Sigmoid colon (tissue), 7 donors: ENCODE results near the gene STRA8. TPM values are rescaled to one million over a fixed set of nuclear protein-coding genes. Genes with fewer than 3 reads are reported as not detected.
"Not testable (repeated sequence)": the region's sequence is repeated elsewhere in the genome, so short reads cannot be mapped to it uniquely, and the experiment has no call there.

ENCODE experiments used
- DNase-seq: peaks from one replicate; pipeline ENCODE4 v3.0.0-alpha.2; 2019
- H3K27ac ChIP-seq, 4 donors: fragments of 200-600 bp; sonication (generic); one replicate each; pipeline ENCODE4 v1.5.1; 2016 to 2019; ENCODE audit warnings: mild to moderate bottlenecking in 1 of 4
- H3K27me3 ChIP-seq, 3 donors: fragments of 200-600 bp; sonication (generic); one replicate each; pipeline ENCODE4 v1.5.1; 2019; ENCODE audit warnings: mild to moderate bottlenecking in 1 of 3
- H3K36me3 ChIP-seq, 4 donors: fragments of 200-600 bp; sonication (generic); one replicate each; pipeline ENCODE4 v1.5.1; 2016 to 2019
- H3K4me1 ChIP-seq, 4 donors: fragments of 200-600 bp; sonication (generic); one replicate each; pipeline ENCODE4 v1.5.1; 2017 to 2019
- H3K4me3 ChIP-seq, 4 donors: fragments of 200-600 bp; sonication (generic); one replicate each; pipeline ENCODE4 v1.5.1; 2017 to 2019; ENCODE audit warnings: mild to moderate bottlenecking in 2 of 4, moderate library complexity in 1 of 4
- H3K9me3 ChIP-seq, 4 donors: fragments of 200-600 bp in 3 of 4; sonication (generic) in 3 of 4; one replicate each; pipeline versions ENCODE4 v1.5.1 to v1.6.1; 2013 to 2019
- CTCF ChIP-seq, 4 experiments: fragments of 450-650 bp in 3 of 4; fragments of 200-600 bp in 1 of 4; IDR thresholded peaks; one replicate each; pipeline ENCODE4 v1.5.1; 2016 to 2019; ENCODE audit warnings: antibody characterized with exemption in 4 of 4, mild to moderate bottlenecking in 3 of 4, moderate library complexity in 2 of 4
- EP300 ChIP-seq, 4 donors: sonication (generic); formaldehyde crosslinking; IDR thresholded peaks; one replicate each; pipeline ENCODE4 v1.6.1; 2017; ENCODE audit warnings: antibody characterized with exemption in 4 of 4
- POLR2A ChIP-seq, 2 donors: fragments of 450-650 bp; IDR thresholded peaks; one replicate each; pipeline ENCODE4 v1.6.1; 2016; ENCODE audit warnings: antibody characterized with exemption in 2 of 2, mild to moderate bottlenecking in 2 of 2, moderate library complexity in 2 of 2
- POLR2AphosphoS5 ChIP-seq, 4 donors: sonication (generic); formaldehyde crosslinking; IDR thresholded peaks; one replicate each; pipeline ENCODE4 v1.6.1; 2017; ENCODE audit warnings: antibody characterized with exemption in 4 of 4
- whole genome bisulfite sequencing, 2 donors: extraction: QIAGEN DNeasy Blood & Tissue Kit; methylation state at CpG; one replicate each; pipeline ENCODE4 v1.1.7; 2013; 5-methylcytosine and 5-hydroxymethylcytosine counted together
- intact Hi-C: fragments of 100-400 bp; cut with DNase I; formaldehyde crosslinking; loops from one replicate; pipeline ENCODE4 v1.15.1; 2023
- polyA plus RNA-seq, 3 donors: library from polyadenylated mRNA; stranded (reverse); fragments of 200-250 nt; gene quantifications; one replicate each; pipeline ENCODE4 v1.2.3, GENCODE V29; 2013
- total RNA-seq, 4 donors: library from RNA; depleted of rRNA; stranded (reverse); fragments of >200 nt; gene quantifications; one replicate each; pipeline ENCODE4 v1.1.0, GENCODE V29; 2016
- donor health status: healthy with polysubstance abuse.
- donor health status: Bipolar disorder and iron deficiency.
- donor health status: healthy.

STRA8 gene
- total and polyA plus RNA-seq, 7 donors = not detected

GRCh38 chr7:135211179-135211945, 22.3 kb upstream of the STRA8 start, which contains the start of gene WDR91:
Gene WDR91 (minus strand): TSS chr7:135211526. CDS start chr7:135211502, 24 bp downstream.
- WGBS, 2 donors = 1% methylated on average over 82 of the region's 82 CpGs
- Histone ChIP-seq H3K9me3 (no peaks in the 10 kb centered on the region), H3K27ac (peak within 1 kb of the TSS; percentile 89 to 96 (median 93)), H3K4me3 (peak within 1 kb of the TSS; percentile 67 to 83 (median 79)), H3K36me3 (no peaks in the 10 kb centered on the region), H3K27me3 (no peaks in the 10 kb centered on the region), H3K4me1 (peaks cover 0 to 22% (median 18%) of the 10 kb centered on the region in 4 donors)
- intact Hi-C loops = loop anchor here (2.0 to 5.0 kb wide), 3 partner anchors 41 to 301 kb away; partner anchors contain the start of genes CNOT4 and TMEM140
- TF ChIP-seq CTCF (IDR thresholded peaks at IDR 0.05) (no peak), EP300 (IDR thresholded peaks at IDR 0.05) (no peak), POLR2A (IDR thresholded peaks at IDR 0.05) (peak; percentile 60 to 63), POLR2AphosphoS5 (IDR thresholded peaks at IDR 0.05) (peak; percentile 90 to 97 (median 94))
- DNase-seq = peak; percentile 98

- intact Hi-C loops = loop anchor here (2.0 to 5.0 kb wide), 3 partner anchors 40 to 300 kb away; partner anchors contain the start of genes CNOT4 and TMEM140
- DNase-seq = peak; percentile 87
- H3K36me3 ChIP-seq, H3K9me3 ChIP-seq, H3K27me3 ChIP-seq: not testable (repeated sequence)
- WGBS, 2 donors = 55 to 60% methylated on average over 30 of the region's 30 CpGs
- Histone ChIP-seq H3K4me1 (peaks cover 0 to 22% (median 18%) of the 10 kb centered on the region in 4 donors), H3K27ac (peak overlapping the region; percentile 89 to 96 (median 93)), H3K4me3 (peak overlapping the region; percentile 67 to 83 (median 79))
These were observed 21.5 kb upstream of the STRA8 start for GRCh38 chr7:135211946-135212685.

- no peak for DNase-seq
- WGBS, 2 donors = 82 to 84% methylated on average over 2 of the region's 2 CpGs
- no peaks in the 10 kb centered on the region for H3K36me3 ChIP-seq
- H3K27ac ChIP-seq = no peak overlapping the region
- no peak overlapping the region for H3K4me3 ChIP-seq
- no peaks in the 10 kb centered on the region for H3K9me3 ChIP-seq
- TF ChIP-seq POLR2A (IDR thresholded peaks at IDR 0.05) (no peak), EP300 (IDR thresholded peaks at IDR 0.05) (no peak), POLR2AphosphoS5 (IDR thresholded peaks at IDR 0.05) (no peak), CTCF (IDR thresholded peaks at IDR 0.05) (no peak)
- H3K27me3 ChIP-seq = no peaks in the 10 kb centered on the region
- H3K4me1 ChIP-seq = peaks cover 0 to 14% (median 13%) of the 10 kb centered on the region in 4 donors
- intact Hi-C loops = loop anchor here (5.0 kb wide), 2 partner anchors 38 to 298 kb away; partner anchors contain the start of gene CNOT4
These were observed 19.8 kb upstream of the STRA8 start for GRCh38 chr7:135213831-135214230.

- whole genome bisulfite sequencing, 2 donors = 92 to 94% methylated on average over 4 of the region's 4 CpGs
- no peak overlapping the region for H3K27ac ChIP-seq
- intact Hi-C loops = no loop called here
These were observed 18.5 kb upstream of the STRA8 start for GRCh38 chr7:135215180-135215579.

More at GRCh38 chr7:135215180-135215579, 18.5 kb upstream of the STRA8 start:
- no peaks in the 10 kb centered on the region for H3K27me3 ChIP-seq
- no peaks in the 10 kb centered on the region for H3K9me3 ChIP-seq
- H3K4me3 ChIP-seq = no peak overlapping the region
- H3K4me1 ChIP-seq = peaks cover 0 to 5% (median 5%) of the 10 kb centered on the region in 4 donors
- no peak for TF ChIP-seq POLR2AphosphoS5 (IDR thresholded peaks at IDR 0.05)
- no peak for TF ChIP-seq POLR2A (IDR thresholded peaks at IDR 0.05)
- no peak for TF ChIP-seq EP300 (IDR thresholded peaks at IDR 0.05)
- no peak for TF ChIP-seq CTCF (IDR thresholded peaks at IDR 0.05)
- H3K36me3 ChIP-seq = no peaks in the 10 kb centered on the region
- DNase-seq = no peak
